DMS53 treated with DMSO at 0.1 percent for 48 hours (cell line): Measurements from ENCODE around the gene DSCAM.
"Not testable (repeated sequence)": the region's sequence is repeated elsewhere in the genome, so short reads cannot be mapped to it uniquely, and the experiment has no call there.

Source experiments
- DNase-seq: peaks from one replicate; lab custom pipeline; 2025; ENCODE audit not compliant: unreplicated experiment; lab: John Stamatoyannopoulos, UW

Gene DSCAM

GRCh38 chr21:40472013-40472412 lies 374.9 kb downstream of the DSCAM start:
- no peak for DNase-seq

- DNase-seq = no peak
Observed at GRCh38 chr21:40471103-40471502, 375.9 kb downstream of the DSCAM start.

- peak; percentile 17 for DNase-seq
Observed at GRCh38 chr21:40466893-40467483, 380.0 kb downstream of the DSCAM start.

- DNase-seq = no peak
Observed at GRCh38 chr21:40465382-40465781, 381.6 kb downstream of the DSCAM start.

DNA sequence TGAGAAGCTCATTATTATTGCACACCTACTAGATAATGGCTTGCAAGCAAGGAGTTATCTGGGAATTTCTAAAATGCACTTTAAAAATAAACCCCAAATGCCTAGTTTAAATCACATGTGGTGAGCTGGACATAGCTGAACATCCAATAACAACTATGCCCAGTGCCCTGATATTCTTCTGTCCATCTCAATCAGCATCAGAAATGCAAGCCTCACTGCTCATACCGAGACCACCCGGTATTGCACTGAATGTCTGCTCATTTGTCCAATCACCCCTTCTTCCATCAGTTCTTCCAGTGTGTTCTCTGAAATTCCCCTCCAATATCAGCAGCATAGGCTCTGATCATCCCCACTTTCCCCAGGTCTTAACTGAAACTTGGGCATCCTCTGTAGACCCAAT lies 383.8 kb downstream of the DSCAM start:
- DNase-seq = no peak

- no peak for DNase-seq
Observed at GRCh38 chr21:40461008-40461407, 385.9 kb downstream of the DSCAM start.

GRCh38 chr21:40457741-40458140 lies 389.2 kb downstream of the DSCAM start:
- DNase-seq = no peak

DNA sequence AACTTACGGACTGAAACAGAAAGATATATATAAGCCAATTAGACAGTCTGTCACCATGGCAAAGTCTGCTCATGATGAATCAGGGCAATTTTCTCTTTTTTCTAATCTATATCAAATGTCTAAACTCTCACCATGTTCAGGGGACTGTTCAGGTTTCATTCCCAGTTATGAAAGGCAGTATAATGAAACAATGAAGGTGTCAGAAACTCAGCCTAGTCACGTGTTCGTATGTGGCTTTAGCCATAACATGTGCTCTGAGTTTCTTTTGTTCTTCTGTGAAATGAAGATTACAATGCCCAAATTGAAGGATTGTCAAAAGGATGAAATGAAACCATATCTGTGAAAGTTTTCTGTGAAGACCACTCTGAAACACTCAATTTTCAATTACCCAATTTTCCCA lies 392.9 kb downstream of the DSCAM start:
- DNase-seq = no peak

GRCh38 chr21:40453183-40453582 lies 393.8 kb downstream of the DSCAM start:
- no peak for DNase-seq

GRCh38 chr21:40452548-40452947 lies 394.4 kb downstream of the DSCAM start:
- DNase-seq = no peak

- no peak for DNase-seq
Observed at GRCh38 chr21:40447016-40447415, 399.9 kb downstream of the DSCAM start.

DNA sequence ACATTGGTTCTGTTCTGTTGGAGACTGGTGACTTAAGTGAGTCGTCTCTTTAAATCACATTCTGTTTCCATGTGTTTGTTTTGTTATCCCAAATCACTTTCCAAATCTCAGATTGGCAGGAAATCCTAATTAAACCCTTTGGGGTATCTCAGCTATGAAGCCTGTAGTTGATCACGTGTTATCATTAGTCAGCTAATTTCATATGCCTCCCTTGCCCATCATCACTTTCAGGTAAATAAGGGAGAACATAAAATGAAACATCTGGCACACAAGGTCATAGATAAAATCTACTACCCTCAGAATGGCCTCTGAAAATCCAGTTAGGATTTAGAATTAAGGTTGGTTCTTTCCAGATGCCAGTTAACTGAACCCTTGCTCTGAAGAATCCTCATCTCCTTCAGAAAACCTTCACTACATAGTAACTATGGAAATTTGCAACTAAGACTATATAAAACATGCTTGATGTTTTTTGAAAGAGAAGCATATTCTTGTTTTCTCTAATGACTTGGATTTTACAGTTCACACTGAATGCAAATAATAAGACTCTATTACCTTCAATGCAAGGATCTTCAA lies 401.5 kb downstream of the DSCAM start:
- DNase-seq = no peak

DNA sequence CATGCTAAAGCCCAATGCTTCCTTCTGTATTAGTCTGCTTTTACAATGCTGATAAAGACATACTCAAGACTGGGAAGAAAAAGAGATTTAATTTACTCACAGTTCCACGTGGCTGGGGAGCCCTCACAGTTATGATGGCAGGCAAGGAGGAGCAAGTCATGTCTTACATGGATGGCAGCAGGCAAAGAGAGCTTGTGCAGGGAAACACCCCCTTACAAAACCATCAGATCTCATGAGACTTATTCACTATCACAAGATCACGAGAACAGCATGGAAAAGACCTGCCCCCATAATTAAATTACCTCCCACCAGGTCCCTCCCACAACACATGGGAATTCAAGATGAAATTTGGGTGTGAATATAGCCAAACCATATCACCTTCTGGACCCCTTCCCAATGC lies 407.4 kb downstream of the DSCAM start:
- DNase-seq = not testable (repeated sequence)

GRCh38 chr21:40438616-40439015 lies 408.3 kb downstream of the DSCAM start:
- no peak for DNase-seq

DNA sequence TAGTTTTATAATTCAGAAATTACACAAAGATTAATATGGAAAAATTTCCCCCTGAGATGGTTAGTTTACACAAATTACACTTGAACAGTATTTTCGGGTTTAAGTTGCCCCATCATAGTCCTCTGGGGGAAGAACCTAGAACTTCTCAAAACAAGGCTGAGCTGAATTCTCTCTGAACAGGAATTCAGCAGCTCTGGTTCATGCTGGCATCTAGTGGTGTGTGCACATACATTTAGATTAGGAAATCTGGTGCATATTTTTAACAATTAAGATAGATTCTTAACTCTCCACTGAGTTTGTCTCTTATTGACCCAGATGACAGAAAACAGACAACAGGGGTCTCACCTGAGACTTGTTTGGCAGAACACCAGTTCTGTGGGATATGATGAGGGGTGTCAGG lies 410.7 kb downstream of the DSCAM start:
- no peak for DNase-seq

GRCh38 chr21:40433538-40433937 lies 413.4 kb downstream of the DSCAM start:
- peak; percentile 80 for DNase-seq

DNA sequence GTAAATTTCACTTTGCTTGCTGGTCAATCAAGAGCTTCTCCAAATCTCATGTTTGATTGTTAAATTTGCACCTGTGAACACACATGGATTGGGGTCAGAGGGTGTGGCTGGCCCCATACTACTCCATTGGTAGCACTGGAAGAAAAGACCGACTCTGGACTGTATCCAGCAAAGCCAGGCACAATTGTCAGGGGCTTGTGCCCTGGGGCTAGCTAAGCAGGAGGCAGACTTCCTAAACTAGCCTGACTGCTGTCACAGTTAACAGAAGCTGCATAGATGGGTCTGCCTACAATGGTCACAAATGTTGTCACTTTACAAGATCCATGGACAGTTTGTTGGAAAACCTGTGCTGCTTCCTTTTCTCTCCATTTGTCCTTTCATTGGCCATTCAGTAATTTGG lies 421.0 kb downstream of the DSCAM start:
- DNase-seq = no peak

GRCh38 chr21:40422896-40423635 lies 423.9 kb downstream of the DSCAM start:
- no peak for DNase-seq

DNA sequence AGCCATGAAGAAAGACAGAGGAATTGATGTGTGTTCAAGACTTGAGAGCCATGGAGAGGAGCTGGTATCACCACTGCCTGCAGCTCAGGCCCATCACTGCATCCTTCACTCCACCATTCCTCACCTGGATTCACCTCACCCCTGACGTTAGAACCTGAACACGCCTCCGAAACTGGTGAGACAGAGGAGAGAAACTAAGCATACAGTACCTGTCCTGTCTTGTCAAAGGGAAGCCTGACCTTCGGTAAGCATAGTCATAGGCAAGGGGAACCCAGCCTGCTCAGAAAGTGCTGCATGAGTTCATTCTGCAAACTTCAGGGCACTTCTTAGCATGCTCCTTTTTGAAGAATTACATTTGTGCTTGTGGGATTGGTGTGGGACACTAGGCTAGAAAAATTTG lies 425.8 kb downstream of the DSCAM start:
- DNase-seq = no peak

- no peak for DNase-seq
Observed at GRCh38 chr21:40416572-40416971, 430.4 kb downstream of the DSCAM start.

DNA sequence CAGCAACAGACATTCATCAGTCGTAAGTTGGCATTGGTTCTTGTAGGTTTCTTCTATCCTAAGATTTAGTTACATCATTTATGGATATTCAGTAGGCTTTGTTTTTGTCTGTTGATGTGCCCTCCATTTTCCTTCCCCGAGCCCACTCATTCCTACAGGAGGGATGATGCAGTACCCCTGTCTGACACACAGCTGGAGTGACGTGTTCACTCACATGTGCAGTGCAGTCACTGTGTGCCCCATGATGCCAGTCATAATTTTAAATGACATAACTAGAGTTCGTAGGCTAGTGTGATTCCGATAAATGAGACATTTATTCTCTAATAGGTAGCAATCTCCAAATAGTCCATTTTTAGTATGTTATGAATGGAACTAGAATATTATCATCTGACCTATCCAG lies 438.4 kb downstream of the DSCAM start:
- DNase-seq = no peak

GRCh38 chr21:40404396-40404800 lies 442.6 kb downstream of the DSCAM start:
- peak; percentile 68 for DNase-seq
